H9 (cell line): ENCODE data around the gene MYBBP1A. TPM values are rescaled to one million over a fixed set of nuclear protein-coding genes. Genes with fewer than 3 reads are reported as not detected.

Experiments used
- DNase-seq: peaks from one replicate; pipeline ENCODE4 v3.0.0-alpha.2; 2017
- H2AFZ ChIP-seq: one replicate; pipeline ENCODE4 v1.6.1; 2013; ENCODE audit warnings: mild to moderate bottlenecking, low read length, control low read depth, moderate library complexity
- H2AK5ac ChIP-seq: 2 replicates; pipeline ENCODE4 v1.6.1; 2013; ENCODE audit warnings: low read length, control low read depth, mixed read lengths; ENCODE audit not compliant: insufficient read length
- H2BK120ac ChIP-seq: one replicate; pipeline ENCODE4 v1.6.1; 2013; ENCODE audit warnings: low read depth, mild to moderate bottlenecking, low read length, control low read depth, inconsistent platforms; ENCODE audit not compliant: poor library complexity, severe bottlenecking
- H2BK12ac ChIP-seq: 2 replicates; pipeline ENCODE4 v1.6.1; 2013; ENCODE audit warnings: low read length, control low read depth, mixed read lengths, low read depth; ENCODE audit not compliant: insufficient read length
- H2BK15ac ChIP-seq: 2 replicates; pipeline ENCODE4 v1.6.1; 2013; ENCODE audit warnings: low read depth, low read length, control low read depth
- H2BK20ac ChIP-seq: one replicate; pipeline ENCODE4 v1.6.1; 2013; ENCODE audit warnings: low read depth, mild to moderate bottlenecking, low read length, control low read depth, inconsistent platforms; ENCODE audit not compliant: poor library complexity, severe bottlenecking
- H2BK5ac ChIP-seq: 2 replicates; pipeline ENCODE4 v1.6.1; 2013; ENCODE audit warnings: low read length, control low read depth, mixed read lengths; ENCODE audit not compliant: insufficient read length
- H3K14ac ChIP-seq: 2 replicates; pipeline ENCODE4 v1.6.1; 2013; ENCODE audit warnings: low read length, control low read depth; ENCODE audit not compliant: insufficient read depth
- H3K18ac ChIP-seq: 2 replicates; pipeline ENCODE4 v1.6.1; 2013; ENCODE audit warnings: low read depth, mild to moderate bottlenecking, mixed read lengths, low read length, control low read depth; ENCODE audit not compliant: insufficient read length
- H3K23ac ChIP-seq: 2 replicates; pipeline ENCODE4 v1.6.1; 2013; ENCODE audit warnings: low read length, control low read depth, mixed read lengths, low read depth; ENCODE audit not compliant: insufficient read length
- H3K23me2 ChIP-seq: 2 replicates; pipeline ENCODE4 v1.6.1; 2013; ENCODE audit warnings: low read depth, mild to moderate bottlenecking, mixed read lengths, low read length, control low read depth; ENCODE audit not compliant: insufficient read length, poor library complexity, severe bottlenecking
- H3K27ac ChIP-seq: 2 replicates; pipeline ENCODE4 v1.5.1; 2013; ENCODE audit warnings: low read length, control low read depth, mixed read lengths, low read depth; ENCODE audit not compliant: insufficient read length
- H3K27me3 ChIP-seq: 2 replicates; pipeline ENCODE4 v1.6.1; 2013; ENCODE audit warnings: low read length, control low read depth, inconsistent platforms; ENCODE audit not compliant: insufficient read depth
- H3K4ac ChIP-seq: 2 replicates; pipeline ENCODE4 v1.6.1; 2013; ENCODE audit warnings: low read depth, mild to moderate bottlenecking, control low read depth, inconsistent platforms, low read length, moderate library complexity
- H3K4me1 ChIP-seq: 2 replicates; pipeline ENCODE4 v1.6.1; 2013; ENCODE audit warnings: low read length, control low read depth, inconsistent platforms; ENCODE audit not compliant: insufficient read depth
- H3K4me2 ChIP-seq: 2 replicates; pipeline ENCODE4 v1.6.1; 2013; ENCODE audit warnings: low read length, control low read depth, mixed read lengths; ENCODE audit not compliant: insufficient read length, insufficient read depth
- H3K56ac ChIP-seq: 2 replicates; pipeline ENCODE4 v1.6.1; 2013; ENCODE audit warnings: low read depth, mild to moderate bottlenecking, mixed read lengths, low read length, control low read depth; ENCODE audit not compliant: insufficient read length
- H3K79me1 ChIP-seq: 2 replicates; pipeline ENCODE4 v1.6.1; 2013; ENCODE audit warnings: low read depth, mild to moderate bottlenecking, moderate library complexity, low read length, control low read depth, inconsistent platforms; ENCODE audit not compliant: insufficient read depth, poor library complexity, severe bottlenecking
- H3K79me2 ChIP-seq: 2 replicates; pipeline ENCODE4 v1.6.1; 2013; ENCODE audit warnings: low read length, control low read depth, inconsistent platforms; ENCODE audit not compliant: insufficient read depth
- H3K9ac ChIP-seq: 2 replicates; pipeline ENCODE4 v1.6.1; 2013; ENCODE audit warnings: low read length, control low read depth, mixed read lengths; ENCODE audit not compliant: insufficient read length; ENCODE audit errors: extremely low read depth
- H3K9me3 ChIP-seq: one replicate; pipeline ENCODE4 v1.6.1; 2013; ENCODE audit warnings: low read depth, low read length, inconsistent platforms; ENCODE audit not compliant: control insufficient read depth
- H3T11ph ChIP-seq: one replicate; pipeline ENCODE4 v1.6.1; 2013; ENCODE audit warnings: mild to moderate bottlenecking, low read length, control low read depth, inconsistent platforms
- H4K20me1 ChIP-seq: one replicate; pipeline ENCODE4 v1.6.1; 2013; ENCODE audit not compliant: control insufficient read depth, insufficient read length, insufficient read depth
- H4K5ac ChIP-seq: 2 replicates; pipeline ENCODE4 v1.6.1; 2013; ENCODE audit warnings: low read depth, mild to moderate bottlenecking, mixed read lengths, low read length, control low read depth; ENCODE audit not compliant: insufficient read length
- H4K8ac ChIP-seq: replicated peaks from 2 replicates; pipeline ENCODE4 v1.6.1; 2013; ENCODE audit warnings: low read length, control low read depth, mixed read lengths, low read depth; ENCODE audit not compliant: insufficient read length
- H4K91ac ChIP-seq: 2 replicates; pipeline ENCODE4 v1.6.1; 2013; ENCODE audit warnings: low read depth, mild to moderate bottlenecking, moderate library complexity, mixed read lengths, low read length, control low read depth; ENCODE audit not compliant: insufficient read length
- H3K27ac Mint-ChIP-seq, 3 experiments: 2 replicates in 2 of 3; 3 replicates in 1 of 3; pipeline ENCODE4 v1.8.0; 2020 to 2021; ENCODE audit warnings: mixed read lengths in 3 of 3, mild to moderate bottlenecking in 1 of 3, moderate library complexity in 1 of 3
- H3K27me3 Mint-ChIP-seq: 2 replicates; pipeline ENCODE4 v1.8.0; 2021; ENCODE audit warnings: low read depth, mild to moderate bottlenecking, moderate library complexity, mixed read lengths
- H3K36me3 Mint-ChIP-seq, 3 experiments: 2 replicates in 2 of 3; 3 replicates in 1 of 3; pipeline ENCODE4 v1.8.0; 2020 to 2021; ENCODE audit warnings: low read depth in 3 of 3, mixed read lengths in 3 of 3; ENCODE audit not compliant: insufficient read depth in 1 of 3
- H3K4me1 Mint-ChIP-seq, 2 experiments: 2 replicates each; pipeline ENCODE4 v1.8.0; 2020; ENCODE audit warnings: mixed read lengths in 2 of 2
- H3K4me3 Mint-ChIP-seq, 2 experiments: 2 replicates in 1 of 2; 3 replicates in 1 of 2; pipeline ENCODE4 v1.8.0; 2020 to 2021; ENCODE audit warnings: mild to moderate bottlenecking in 2 of 2, mixed read lengths in 2 of 2, moderate library complexity in 1 of 2
- H3K9me3 Mint-ChIP-seq, 2 experiments: 2 replicates in 1 of 2; 3 replicates in 1 of 2; pipeline ENCODE4 v1.8.0; 2020; ENCODE audit warnings: mild to moderate bottlenecking in 2 of 2, mixed read lengths in 2 of 2, moderate library complexity in 1 of 2
- CTCF ChIP-seq: fragments of 200-600 bp; sonication (generic); conservative IDR thresholded peaks from 3 replicates; pipeline ENCODE4 v1.8.0; 2021; ENCODE audit warnings: antibody characterized with exemption, mild to moderate bottlenecking
- WGBS: extraction: QIAGEN DNeasy Blood & Tissue Kit; methylation state at CpG from one replicate; pipeline ENCODE4 v1.1.7; 2013; ENCODE audit warnings: missing lambda C conversion rate, low lambda C conversion rate, mixed read lengths; ENCODE audit not compliant: insufficient read length; ENCODE audit errors: extremely low coverage; 5-methylcytosine and 5-hydroxymethylcytosine counted together
- total RNA-seq: library from RNA; stranded (reverse); gene quantifications from 2 replicates; pipeline ENCODE4 v1.2.1, GENCODE V29; 2021

MYBBP1A gene
- total RNA-seq, 1 experiment from 2014 or later: 181 TPM

GRCh38 chr17:4509401-4509800 lies 45.8 kb downstream of the MYBBP1A start:
- Histone ChIP-seq H3K4me1 (no peaks in the 10 kb centered on the region), H3K79me2 (no peaks in the 10 kb centered on the region), H3K56ac (no peak overlapping the region), H4K8ac (no peak overlapping the region), H3K18ac (no peak overlapping the region), H3K23me2 (no peaks in the 10 kb centered on the region), H4K20me1 (no peaks in the 10 kb centered on the region), H2BK120ac (no peak overlapping the region), H3K9me3 (no peaks in the 10 kb centered on the region), H2BK5ac (no peak overlapping the region), H2BK20ac (no peak overlapping the region), H2AK5ac (no peak overlapping the region), H3K27me3 (no peaks in the 10 kb centered on the region), H2AFZ (no peak overlapping the region), H3K79me1 (no peaks in the 10 kb centered on the region), H3K27ac (no peak overlapping the region), H4K91ac (no peak overlapping the region), H3K9ac (no peak overlapping the region), H4K5ac (no peak overlapping the region), H2BK12ac (no peak overlapping the region), H3K4ac (no peak overlapping the region), H3K4me2 (no peak overlapping the region), H2BK15ac (no peak overlapping the region), H3K14ac (no peak overlapping the region; the same call in 1 of the 2 replicates), H3T11ph (no peak overlapping the region), H3K23ac (no peak overlapping the region)
- Mint-ChIP-seq H3K36me3 (no peaks in the 10 kb centered on the region), H3K4me1 (peaks cover 18 to 24% of the 10 kb centered on the region in 2 experiments), H3K4me3 (no peak overlapping the region; a peak in 1 of 5 replicates), H3K27ac (peak overlapping the region in 1 of 3 experiments; percentile 93; a peak in 1 of 7 replicates), H3K27me3 (peaks cover 31% of the 10 kb centered on the region), H3K9me3 (no peaks in the 10 kb centered on the region; a peak in 1 of 5 replicates)
- no peak for TF ChIP-seq CTCF
- no peak for DNase-seq
- WGBS: no CpG with 5 or more reads among the region's 8 CpGs
